ENCODE data around the gene MEMO1.

DNA sequence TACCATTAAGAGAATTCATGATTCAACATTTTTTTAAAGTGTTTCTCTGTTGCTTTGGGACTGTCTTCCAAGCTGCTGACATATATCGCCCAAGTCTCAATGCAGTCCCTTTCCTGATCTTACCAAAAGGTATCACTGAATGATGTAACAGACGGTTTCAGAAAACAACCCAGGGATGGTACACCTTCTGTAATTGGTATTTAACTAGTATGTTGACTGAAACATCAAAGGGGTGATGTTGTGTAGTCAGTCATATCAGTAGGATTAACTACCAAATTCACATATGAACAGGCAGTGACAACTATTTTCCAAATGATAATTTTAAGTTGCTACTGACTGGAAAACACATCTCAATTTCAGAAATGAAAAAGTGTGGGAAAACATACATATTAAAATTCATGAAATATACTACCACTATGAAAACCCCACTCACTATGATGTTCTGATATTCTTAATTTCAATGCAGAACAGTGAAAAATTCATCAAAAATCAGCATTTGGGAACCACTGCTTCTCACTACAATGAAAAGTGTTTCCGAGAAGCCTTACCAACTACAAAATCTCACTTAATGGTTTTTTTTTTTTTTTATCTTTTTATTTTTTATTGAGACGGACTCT is 59.8 kb downstream of the MEMO1 start:
- TF ChIP-seq CTCF (IDR thresholded peaks at IDR 0.05; ENCODE audit: low read depth, low read length) (no peak), MAX (IDR thresholded peaks at IDR 0.05; ENCODE audit: low read depth, low read length) (no peak), POLR2A (IDR thresholded peaks at IDR 0.05; ENCODE audit: extremely low read depth, insufficient read length) (no peak), MYC (IDR thresholded peaks at IDR 0.05; ENCODE audit: low read depth, low read length) (no peak)

Measured in NB4 (cell line).